ENCODE results near the gene ETNK1. TPM values are rescaled to one million over a fixed set of nuclear protein-coding genes. Genes with fewer than 3 reads are reported as not detected.

Gene ETNK1
- total and polyA plus RNA-seq, 12 donors, result 16.8 to 79.2 (median 51.5) TPM

DNA sequence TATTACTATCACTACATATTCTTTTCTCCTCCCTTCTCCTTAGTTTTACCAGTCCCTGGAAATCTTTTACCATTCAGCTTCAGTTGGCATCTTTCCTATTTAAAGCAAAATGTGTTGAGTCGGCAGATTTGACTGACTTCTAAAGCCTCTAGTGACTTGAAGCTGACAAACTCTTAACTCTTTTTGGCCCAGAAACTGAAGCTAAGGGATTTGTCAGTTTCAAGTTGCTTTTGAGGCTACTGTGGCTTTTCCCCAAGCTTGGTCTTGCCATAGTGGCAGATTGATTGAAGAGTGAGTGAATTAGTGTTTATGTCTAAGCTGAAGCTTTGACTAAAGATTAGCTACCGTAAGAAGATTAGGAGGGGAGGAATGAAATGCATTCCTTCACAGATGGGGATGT, 104.0 kb downstream of the ETNK1 start:
- WGBS, 4 donors, result 46 to 63% (median 58%) methylated on average over 2 of the region's 2 CpGs
- Histone ChIP-seq H3K4me1 (replicated peaks in 1 of 2) (peaks cover 0 to 9% of the 10 kb centered on the region in 2 donors), H3K27ac (peak overlapping the region in 1 of 5 donors; percentile 76)

DNA sequence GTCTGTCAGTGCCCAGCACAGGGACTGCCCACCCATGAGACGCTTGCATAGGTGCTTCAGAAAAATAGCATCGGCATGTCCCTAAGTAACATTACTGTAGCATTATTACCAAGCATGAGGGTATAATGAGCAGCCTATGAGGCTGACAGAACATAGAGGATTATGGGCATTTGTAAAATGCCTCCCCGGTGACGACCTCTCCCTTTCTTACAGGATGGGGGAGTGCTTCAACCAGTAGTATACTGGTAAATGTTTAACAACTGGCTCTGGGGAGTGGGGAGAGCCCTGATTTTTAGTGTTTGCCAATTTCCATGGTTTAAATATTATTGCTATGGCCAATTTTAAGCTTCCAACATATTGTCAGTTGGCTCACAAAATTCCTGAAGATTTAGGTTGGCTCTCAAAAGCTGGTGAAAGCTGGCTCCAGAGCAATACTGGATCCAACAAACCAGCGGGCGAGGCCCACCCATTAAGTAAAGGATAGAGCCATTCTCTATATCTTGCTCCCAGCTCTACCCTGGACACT, 104.5 kb downstream of the ETNK1 start:
- H3K27ac ChIP-seq, result peak overlapping the region in 2 of 5 donors; percentile 57 to 76
- H3K36me3 ChIP-seq (replicated peaks in 1 of 2), result no peaks in the 10 kb centered on the region
- H3K4me1 ChIP-seq (replicated peaks in 1 of 2), result peaks cover 0 to 9% of the 10 kb centered on the region in 2 donors
- TF ChIP-seq, protein P1, sequence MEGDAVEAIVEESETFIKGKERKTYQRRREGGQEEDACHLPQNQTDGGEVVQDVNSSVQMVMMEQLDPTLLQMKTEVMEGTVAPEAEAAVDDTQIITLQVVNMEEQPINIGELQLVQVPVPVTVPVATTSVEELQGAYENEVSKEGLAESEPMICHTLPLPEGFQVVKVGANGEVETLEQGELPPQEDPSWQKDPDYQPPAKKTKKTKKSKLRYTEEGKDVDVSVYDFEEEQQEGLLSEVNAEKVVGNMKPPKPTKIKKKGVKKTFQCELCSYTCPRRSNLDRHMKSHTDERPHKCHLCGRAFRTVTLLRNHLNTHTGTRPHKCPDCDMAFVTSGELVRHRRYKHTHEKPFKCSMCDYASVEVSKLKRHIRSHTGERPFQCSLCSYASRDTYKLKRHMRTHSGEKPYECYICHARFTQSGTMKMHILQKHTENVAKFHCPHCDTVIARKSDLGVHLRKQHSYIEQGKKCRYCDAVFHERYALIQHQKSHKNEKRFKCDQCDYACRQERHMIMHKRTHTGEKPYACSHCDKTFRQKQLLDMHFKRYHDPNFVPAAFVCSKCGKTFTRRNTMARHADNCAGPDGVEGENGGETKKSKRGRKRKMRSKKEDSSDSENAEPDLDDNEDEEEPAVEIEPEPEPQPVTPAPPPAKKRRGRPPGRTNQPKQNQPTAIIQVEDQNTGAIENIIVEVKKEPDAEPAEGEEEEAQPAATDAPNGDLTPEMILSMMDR (IDR thresholded peaks at IDR 0.05), result no peak
- no peak for TF ChIP-seq POLR2A (IDR thresholded peaks at IDR 0.05)
- peak overlapping the region in 1 of 4 donors; percentile 13 for H3K4me3 ChIP-seq
- no peaks in the 10 kb centered on the region for H3K9me3 ChIP-seq (replicated peaks in 1 of 3)
- intact Hi-C loops (cut with DNase I), result no loop called here
- no peaks in the 10 kb centered on the region for H3K27me3 ChIP-seq
- 86 to 90% (median 88%) methylated on average over 6 of the region's 6 CpGs for WGBS, 4 donors
- no peak for DNase-seq

More for the DNA sequence above, 104.0 kb downstream of the ETNK1 start:
- Histone ChIP-seq H3K27me3 (no peaks in the 10 kb centered on the region), H3K4me3 (no peak overlapping the region), H3K9me3 (replicated peaks in 1 of 3) (no peaks in the 10 kb centered on the region), H3K36me3 (replicated peaks in 1 of 2) (no peaks in the 10 kb centered on the region)
- TF ChIP-seq, protein P1 (IDR thresholded peaks at IDR 0.05), result no peak
- TF ChIP-seq POLR2A (IDR thresholded peaks at IDR 0.05), result no peak
- intact Hi-C loops (cut with DNase I), result no loop called here
- DNase-seq, result no peak

DNA sequence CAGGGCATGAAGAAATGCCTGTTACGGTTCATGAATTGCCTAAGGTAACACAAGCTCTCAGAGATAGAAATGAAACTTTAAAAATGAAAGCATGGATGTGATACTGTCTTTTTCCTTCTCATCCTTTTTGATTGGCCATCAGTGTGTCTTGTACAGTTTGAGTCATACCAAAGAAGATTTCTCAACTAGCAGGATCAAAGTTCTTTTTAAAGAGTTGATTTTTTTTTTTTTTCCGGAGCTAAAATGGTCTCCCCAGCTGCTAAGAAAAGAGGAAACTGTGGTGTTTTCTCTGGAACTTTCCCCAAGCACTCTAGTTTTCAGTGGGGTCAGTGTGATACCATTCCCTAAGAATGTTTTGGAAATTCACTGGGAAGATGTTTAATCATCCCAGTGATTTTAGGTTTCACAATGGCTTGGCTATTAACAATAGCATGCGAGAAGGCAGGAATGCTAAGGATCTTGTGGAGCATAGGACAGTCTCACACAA, 105.0 kb downstream of the ETNK1 start:
- Histone ChIP-seq H3K9me3 (replicated peaks in 1 of 3) (no peaks in the 10 kb centered on the region), H3K4me1 (replicated peaks in 1 of 2) (peaks cover 0 to 9% of the 10 kb centered on the region in 2 donors), H3K36me3 (replicated peaks in 1 of 2) (no peaks in the 10 kb centered on the region), H3K27me3 (no peaks in the 10 kb centered on the region), H3K27ac (peak overlapping the region in 2 of 5 donors; percentile 57 to 76), H3K4me3 (peak overlapping the region in 1 of 4 donors; percentile 13)
- no peak for DNase-seq
- TF ChIP-seq, protein P1 (IDR thresholded peaks at IDR 0.05), result no peak
- TF ChIP-seq POLR2A (IDR thresholded peaks at IDR 0.05), result no peak
- 50 to 67% (median 56%) methylated on average over 3 of the region's 3 CpGs for WGBS, 4 donors
- intact Hi-C loops (cut with DNase I), result no loop called here

DNA sequence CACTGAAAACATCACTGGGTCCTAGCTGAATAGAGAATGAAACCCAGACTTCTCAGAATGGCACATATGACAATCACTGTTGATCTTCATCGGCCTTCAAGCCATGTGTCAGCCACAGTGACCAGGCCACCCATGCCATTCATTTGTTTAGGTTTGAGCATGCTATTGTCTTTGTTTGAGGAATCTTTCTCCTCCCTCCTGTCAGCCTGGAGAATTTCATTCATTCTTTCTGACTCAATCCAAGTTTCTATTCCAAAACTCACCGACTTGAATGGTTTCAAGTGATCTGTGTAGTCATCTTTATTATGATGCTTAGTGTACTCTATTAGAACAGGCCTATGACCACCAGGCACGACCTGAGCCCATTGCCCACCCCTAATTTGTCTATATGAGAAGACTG, 106.3 kb downstream of the ETNK1 start:
- intact Hi-C loops (cut with DNase I), result no loop called here
- no peaks in the 10 kb centered on the region for H3K27me3 ChIP-seq
- H3K4me3 ChIP-seq, result no peak overlapping the region
- no peaks in the 10 kb centered on the region for H3K36me3 ChIP-seq (replicated peaks in 1 of 2)
- TF ChIP-seq, protein P1 (IDR thresholded peaks at IDR 0.05), result no peak
- no peak for TF ChIP-seq POLR2A (IDR thresholded peaks at IDR 0.05)
- peaks cover 0 to 9% of the 10 kb centered on the region in 2 donors for H3K4me1 ChIP-seq (replicated peaks in 1 of 2)
- no peaks in the 10 kb centered on the region for H3K9me3 ChIP-seq (replicated peaks in 1 of 3)
- no peak overlapping the region for H3K27ac ChIP-seq
- DNase-seq, result no peak
- 62 to 92% (median 76%) methylated on average over 3 of the region's 3 CpGs for WGBS, 4 donors
